ENCODE data around the gene RPTOR.
"Not testable (repeated sequence)": the region's sequence is repeated elsewhere in the genome, so short reads cannot be mapped to it uniquely, and the experiment has no call there.

The RPTOR gene

GRCh38 chr17:80513201-80513600 lies 31.4 kb upstream of the RPTOR start:
- DNase-seq, result no peak

DNA sequence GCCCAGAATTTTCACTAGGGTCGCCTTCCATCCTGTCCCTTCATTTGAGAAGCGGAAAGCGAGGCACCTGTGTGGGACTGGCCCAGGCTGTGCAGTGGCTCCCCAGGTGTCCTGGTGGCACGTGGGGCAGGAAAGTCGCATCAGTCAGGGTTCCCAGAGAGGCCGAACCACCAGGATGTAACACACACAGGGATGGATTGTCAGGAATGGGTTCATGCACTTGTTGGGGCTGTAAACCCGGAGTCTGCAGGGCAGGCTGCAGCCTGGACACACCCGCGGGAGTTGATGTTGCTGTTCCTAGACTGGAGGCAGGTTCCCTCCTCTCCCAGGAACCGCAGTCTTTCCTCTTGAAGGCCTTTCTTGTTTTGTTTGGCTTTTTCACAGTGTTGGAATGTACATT lies 30.7 kb upstream of the RPTOR start:
- no peak for DNase-seq

DNA sequence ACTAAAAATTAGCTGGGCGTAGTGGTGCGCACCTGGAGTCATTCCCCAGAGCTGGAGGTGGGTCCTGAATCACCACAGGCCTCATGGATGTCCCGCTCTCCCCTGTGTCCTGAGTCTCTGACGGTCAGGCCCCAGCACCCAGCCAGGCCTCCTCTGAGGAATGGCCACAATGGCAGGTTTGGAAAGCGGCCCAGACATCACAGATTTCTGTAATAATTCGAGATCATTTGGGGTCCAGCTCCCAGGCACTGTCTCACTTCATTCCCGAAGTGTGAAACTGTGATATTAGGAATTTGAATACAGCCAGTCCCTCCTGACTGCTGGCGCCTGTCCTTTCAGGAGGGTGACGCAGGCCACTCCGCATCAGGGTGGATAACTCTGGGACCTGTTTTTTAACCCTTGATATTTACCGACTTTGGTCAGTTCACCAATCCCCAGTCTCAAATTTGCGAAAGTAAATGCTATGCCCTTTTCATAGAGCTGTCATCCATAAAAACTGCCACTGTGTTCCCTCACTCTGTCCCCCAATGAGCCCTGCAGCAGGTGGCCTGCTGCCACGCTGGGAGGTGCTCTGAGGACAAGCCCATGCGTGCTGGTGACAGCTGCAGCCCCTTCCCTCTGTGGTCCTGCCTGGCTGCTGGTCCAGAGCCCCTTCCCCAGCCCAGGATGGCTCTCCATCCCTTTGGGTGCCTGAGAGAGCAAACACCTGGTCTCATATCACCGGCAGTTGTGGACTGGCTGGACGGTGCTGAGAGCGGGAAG lies 28.3 kb upstream of the RPTOR start:
- no peak for DNase-seq

- DNase-seq, result no peak
Measured at GRCh38 chr17:80517641-80518040, 27.0 kb upstream of the RPTOR start.

- DNase-seq, result no peak
Measured at GRCh38 chr17:80518392-80518791, 26.2 kb upstream of the RPTOR start.

GRCh38 chr17:80519091-80519781 lies 25.4 kb upstream of the RPTOR start:
- no peak for DNase-seq

DNA sequence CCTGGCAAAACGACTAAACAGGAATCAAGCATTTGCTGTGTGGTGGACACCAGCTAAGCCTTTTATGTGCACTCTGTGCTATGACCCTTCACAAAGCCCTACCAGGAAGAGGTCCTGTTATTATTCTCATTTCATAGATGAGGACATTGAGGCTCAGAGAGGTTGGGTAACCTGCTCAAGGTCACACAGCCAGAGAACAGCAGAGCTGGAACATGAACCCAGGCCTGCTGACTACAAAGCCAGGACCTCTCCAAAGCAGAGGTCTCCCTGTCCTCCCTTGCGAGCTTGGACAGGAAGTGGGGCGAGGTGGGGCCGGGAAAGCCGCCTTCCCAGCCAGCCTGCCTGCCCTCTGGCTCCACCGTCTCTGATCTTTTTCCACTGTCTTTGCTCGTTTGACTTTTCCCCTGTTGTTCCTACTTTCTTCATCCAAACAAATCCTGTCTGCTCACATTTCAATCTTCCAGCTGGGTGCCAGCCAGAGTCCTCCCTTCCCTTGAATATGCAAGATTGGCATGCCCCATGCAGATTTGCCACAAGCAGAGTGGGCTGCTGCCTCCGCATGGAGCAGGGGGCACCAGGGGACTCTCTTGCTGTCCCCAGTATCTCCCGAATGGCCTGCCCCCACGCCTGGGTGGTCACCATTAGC lies 23.7 kb upstream of the RPTOR start:
- DNase-seq, result no peak

- no peak for DNase-seq
Measured at GRCh38 chr17:80523054-80523744, 21.4 kb upstream of the RPTOR start.

DNA sequence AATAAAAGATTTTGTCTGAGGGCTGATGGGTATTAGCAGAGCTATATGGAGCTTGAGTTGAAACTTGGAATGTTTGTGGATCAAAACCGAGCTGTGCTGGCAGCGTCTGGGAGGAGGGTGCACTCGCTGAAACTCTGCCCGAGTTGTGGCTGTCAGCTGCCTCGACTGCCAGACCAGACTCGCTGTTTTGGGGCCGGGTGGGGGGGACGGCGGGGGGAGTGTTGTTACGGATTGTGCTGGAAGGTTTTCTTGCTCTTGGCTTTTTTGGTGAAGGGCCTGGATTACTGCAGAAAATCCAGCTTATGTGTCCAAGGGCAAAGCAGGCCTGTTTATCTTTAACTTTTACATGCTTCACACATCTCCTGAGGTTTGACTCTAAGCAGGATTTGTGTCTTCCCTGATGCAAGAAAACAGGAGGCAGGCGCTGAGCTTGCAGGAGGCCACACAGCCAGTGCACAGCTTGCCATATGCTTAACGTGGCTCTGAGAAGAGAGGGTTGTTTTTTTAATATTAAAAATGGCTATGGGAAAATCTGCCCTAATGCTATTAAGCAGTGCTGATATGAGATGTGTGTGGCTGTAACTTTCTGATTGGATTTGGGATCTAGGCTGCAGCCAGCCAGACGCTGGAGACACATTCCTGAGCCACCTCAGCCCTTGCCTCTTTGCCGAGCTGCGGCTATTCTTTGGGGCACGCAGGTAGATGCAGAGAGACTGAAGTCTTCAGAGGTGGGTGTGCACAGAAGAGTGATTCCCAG lies 20.5 kb upstream of the RPTOR start:
- no peak for DNase-seq

- no peak for DNase-seq
Measured at GRCh38 chr17:80526116-80526910, 18.3 kb upstream of the RPTOR start.

GRCh38 chr17:80527016-80527645 lies 17.5 kb upstream of the RPTOR start:
- no peak for DNase-seq

DNA sequence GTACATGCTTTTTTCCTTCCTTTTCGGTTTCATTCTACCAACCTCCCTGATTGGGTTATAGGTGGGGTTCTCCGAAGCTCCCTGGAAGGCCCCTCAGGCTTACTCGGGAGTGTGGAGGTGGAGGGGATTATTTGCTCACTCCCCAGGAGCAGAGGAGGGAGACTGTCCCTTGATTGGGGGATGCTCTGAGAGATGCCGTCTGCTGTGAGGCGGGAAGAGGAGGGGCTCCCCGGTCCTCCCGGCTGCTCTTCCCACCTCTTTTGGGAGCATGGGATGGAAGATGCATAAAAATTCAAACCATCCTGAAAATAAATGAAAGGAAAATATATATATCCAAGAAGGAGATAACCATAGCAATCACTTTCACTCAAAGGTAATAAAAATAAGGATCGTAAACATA lies 16.1 kb upstream of the RPTOR start:
- no peak for DNase-seq

- DNase-seq, result no peak
Measured at GRCh38 chr17:80529104-80529903, 15.3 kb upstream of the RPTOR start.

GRCh38 chr17:80529904-80530292 lies 14.7 kb upstream of the RPTOR start:
- no peak for DNase-seq

DNA sequence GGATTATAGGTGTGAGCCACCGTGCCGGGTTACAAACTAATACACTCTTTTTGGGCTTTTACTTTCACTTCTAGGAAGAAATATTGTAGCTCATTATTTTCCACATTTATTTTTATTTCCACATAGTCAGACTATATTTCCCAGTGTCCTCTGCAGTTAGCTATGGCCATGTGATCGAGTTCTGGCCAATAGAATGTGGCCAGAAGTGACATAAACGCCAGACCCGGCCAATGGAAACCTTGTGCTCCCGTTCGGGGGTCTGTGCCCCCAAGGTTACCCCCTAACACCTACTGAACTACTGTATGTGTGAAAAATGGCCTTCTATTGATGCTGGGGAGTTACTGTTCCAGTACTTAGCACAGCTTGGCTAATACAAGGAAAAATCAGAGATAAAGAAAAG lies 13.2 kb upstream of the RPTOR start:
- no peak for DNase-seq

GRCh38 chr17:80537386-80537785 lies 7.3 kb upstream of the RPTOR start:
- DNase-seq, result not testable (repeated sequence)

GRCh38 chr17:80538484-80538883 lies 6.2 kb upstream of the RPTOR start:
- DNase-seq, result no peak

- no peak for DNase-seq
Measured at GRCh38 chr17:80539022-80539641, 5.5 kb upstream of the RPTOR start.

DNA sequence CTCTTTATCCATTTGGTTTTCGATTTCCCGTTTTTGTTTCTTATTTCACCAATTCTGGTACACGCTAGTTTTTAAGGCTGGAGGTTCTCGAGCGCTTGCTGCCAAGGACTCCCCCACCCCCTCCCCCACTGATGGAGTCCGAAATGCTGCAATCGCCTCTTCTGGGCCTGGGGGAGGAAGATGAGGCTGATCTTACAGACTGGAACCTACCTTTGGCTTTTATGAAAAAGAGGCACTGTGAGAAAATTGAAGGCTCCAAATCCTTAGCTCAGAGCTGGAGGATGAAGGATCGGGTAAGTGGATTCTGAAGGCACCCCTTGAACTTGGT lies 825 bp downstream of the RPTOR start:
- DNase-seq, result no peak

- no peak for DNase-seq
Measured at GRCh38 chr17:80546267-80546666, 1.6 kb downstream of the RPTOR start.
